Measurements from ENCODE around the gene RAD18. TPM values are rescaled to one million over a fixed set of nuclear protein-coding genes. Genes with fewer than 3 reads are reported as not detected.

The RAD18 gene
- total and polyA plus RNA-seq, 11 donors = 0.76 to 6.1 (median 2.5) TPM

DNA sequence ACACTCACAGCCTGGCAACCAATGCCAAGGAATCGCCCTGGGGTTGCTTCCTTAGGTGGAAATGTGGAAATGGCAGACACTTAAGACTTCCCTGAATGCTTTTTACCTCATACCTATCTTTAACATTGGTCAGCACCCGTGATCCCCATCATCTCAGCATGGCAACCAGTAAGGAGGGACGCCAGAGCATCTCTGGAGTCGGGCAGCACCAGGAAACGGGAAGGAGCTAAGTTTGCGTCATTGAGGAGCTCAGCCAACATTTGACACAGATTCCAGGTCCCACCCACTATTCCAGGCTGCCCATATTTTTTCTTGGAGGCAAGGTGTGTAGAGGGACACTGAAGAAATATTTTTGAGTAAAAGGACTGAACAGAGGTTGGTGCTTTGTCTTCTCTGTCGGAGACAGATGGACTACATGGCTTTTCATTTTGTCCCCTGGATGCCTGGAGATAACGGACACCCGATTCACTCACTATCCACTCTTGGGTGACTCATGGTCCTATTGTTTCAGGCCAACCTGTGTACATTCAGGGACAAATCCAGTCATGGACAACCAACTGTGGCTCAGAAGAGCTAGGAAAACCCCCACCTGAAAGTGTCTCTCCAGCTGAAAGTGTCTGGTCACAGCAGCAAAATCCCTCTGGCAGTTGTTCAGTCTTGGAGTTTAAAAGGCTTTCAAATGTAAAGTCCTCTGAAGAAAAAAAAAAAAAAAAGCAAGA, 123.5 kb downstream of the RAD18 start:
- Histone ChIP-seq H3K4me1 (no peaks in the 10 kb centered on the region), H3K9me3 (no peaks in the 10 kb centered on the region), H3K27ac (no peak overlapping the region), H3K27me3 (no peaks in the 10 kb centered on the region), H3K36me3 (no peaks in the 10 kb centered on the region), H3K4me3 (no peak overlapping the region)
- TF ChIP-seq CTCF (IDR thresholded peaks at IDR 0.05) (no peak), POLR2A (IDR thresholded peaks at IDR 0.05) (no peak)
- intact Hi-C loops (cut with DNase I) = no loop called here
- ATAC-seq (no peak), DNase-seq (no peak)
- 79 to 90% (median 86%) methylated on average over 9 of the region's 9 CpGs for WGBS, 4 donors

DNA sequence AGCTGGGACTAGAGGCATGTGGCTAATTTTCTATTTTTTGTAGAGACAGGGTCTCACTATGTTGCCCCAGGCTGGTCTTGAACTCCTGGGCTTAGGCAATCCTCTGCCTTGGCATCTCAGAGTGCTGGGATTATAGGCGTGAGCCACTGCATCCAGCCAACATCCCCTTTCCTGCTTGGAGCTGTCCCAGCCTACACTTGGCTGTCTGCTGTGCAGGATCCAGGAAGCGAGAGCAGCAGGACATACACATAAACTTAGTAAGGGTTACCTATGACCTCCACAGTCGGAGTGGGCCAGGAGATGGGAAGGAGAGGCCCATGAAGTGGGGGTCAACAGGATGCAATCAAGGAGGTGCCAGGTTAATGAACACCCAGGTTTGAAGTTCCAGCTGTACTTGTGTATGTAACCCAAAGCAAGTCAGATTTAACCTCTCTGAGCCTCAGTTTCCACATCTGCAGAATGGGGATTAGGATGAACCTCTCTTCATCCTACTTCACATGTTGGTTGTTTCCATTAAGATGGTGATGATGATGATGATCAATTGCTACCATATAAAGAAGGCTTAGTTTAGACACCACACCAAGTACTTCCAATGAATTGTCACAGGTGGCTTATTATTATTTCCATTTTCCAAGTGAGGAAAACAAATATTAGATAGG, 124.4 kb downstream of the RAD18 start:
- no peak for TF ChIP-seq CTCF (IDR thresholded peaks at IDR 0.05)
- TF ChIP-seq POLR2A (IDR thresholded peaks at IDR 0.05) = no peak
- Histone ChIP-seq H3K36me3 (no peaks in the 10 kb centered on the region), H3K4me1 (no peaks in the 10 kb centered on the region), H3K27me3 (no peaks in the 10 kb centered on the region), H3K4me3 (no peak overlapping the region), H3K27ac (no peak overlapping the region), H3K9me3 (no peaks in the 10 kb centered on the region)
- intact Hi-C loops (cut with DNase I) = no loop called here
- WGBS, 4 donors = 69 to 73% (median 71%) methylated on average over 3 of the region's 3 CpGs
- DNase-seq (no peak), ATAC-seq (no peak)

DNA sequence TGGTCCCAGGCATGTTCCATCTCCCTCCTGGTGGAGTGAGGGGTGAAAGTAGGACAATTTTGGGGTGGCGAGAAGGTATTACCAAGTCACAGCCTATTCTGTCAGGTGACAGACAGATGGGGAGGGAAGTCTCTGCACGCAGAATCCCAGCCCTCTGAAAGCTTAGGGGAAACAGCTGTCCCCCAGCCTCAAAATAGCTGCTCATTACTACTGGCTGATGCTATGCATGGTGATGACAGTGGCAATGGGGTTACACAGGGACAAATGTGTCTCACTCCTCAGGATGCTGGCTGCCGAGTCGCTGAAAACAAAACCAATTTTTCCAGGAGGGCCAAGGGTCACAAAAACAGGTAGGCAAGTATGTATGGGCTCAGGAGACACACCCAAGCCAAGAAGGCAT, 125.0 kb downstream of the RAD18 start:
- WGBS, 4 donors = 64 to 90% (median 80%) methylated on average over 4 of the region's 4 CpGs
- no peaks in the 10 kb centered on the region for H3K27me3 ChIP-seq
- H3K27ac ChIP-seq = no peak overlapping the region
- TF ChIP-seq CTCF (IDR thresholded peaks at IDR 0.05) = no peak
- TF ChIP-seq POLR2A (IDR thresholded peaks at IDR 0.05) = no peak
- no peak overlapping the region for H3K4me3 ChIP-seq
- no peaks in the 10 kb centered on the region for H3K4me1 ChIP-seq
- no peaks in the 10 kb centered on the region for H3K9me3 ChIP-seq
- H3K36me3 ChIP-seq = no peaks in the 10 kb centered on the region
- intact Hi-C loops (cut with DNase I) = no loop called here
- ATAC-seq (no peak), DNase-seq (no peak)

DNA sequence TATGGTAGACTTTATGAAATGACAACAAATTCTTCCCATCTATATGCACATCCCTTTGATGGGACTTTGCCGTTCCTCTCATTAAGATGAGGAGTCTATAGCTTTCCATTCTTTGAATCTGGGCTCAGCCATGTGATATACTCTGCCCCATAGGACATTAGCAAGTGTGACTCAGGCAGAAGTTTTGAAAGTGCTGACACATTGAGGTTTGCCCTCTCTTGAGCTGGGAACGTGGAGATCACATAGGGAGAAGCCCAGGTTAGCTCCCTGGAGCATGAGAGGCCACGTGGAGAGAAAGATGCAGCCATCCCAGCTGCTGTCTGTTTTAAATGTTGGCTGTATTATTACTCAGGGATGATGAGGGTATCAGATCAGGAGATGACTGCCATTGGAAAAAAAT, 126.1 kb downstream of the RAD18 start:
- Histone ChIP-seq H3K4me1 (no peaks in the 10 kb centered on the region), H3K27ac (no peak overlapping the region), H3K27me3 (no peaks in the 10 kb centered on the region), H3K9me3 (no peaks in the 10 kb centered on the region), H3K4me3 (no peak overlapping the region), H3K36me3 (no peaks in the 10 kb centered on the region)
- DNase-seq (no peak), ATAC-seq (no peak)
- intact Hi-C loops (cut with DNase I) = no loop called here
- WGBS, 4 donors = 66 to 74% (median 70%) methylated on average over 3 of the region's 3 CpGs
- no peak for TF ChIP-seq CTCF (IDR thresholded peaks at IDR 0.05)
- TF ChIP-seq POLR2A (IDR thresholded peaks at IDR 0.05) = no peak
